Pons (tissue), 1 donor: ENCODE data around the gene HLA-DPA1.
"Not testable (repeated sequence)": the region's sequence is repeated elsewhere in the genome, so short reads cannot be mapped to it uniquely, and the experiment has no call there.

Source experiments
- DNase-seq: peaks from one replicate; pipeline ENCODE4 v3.0.0-alpha.2; 2016; ENCODE audit warnings: low spot score

Gene HLA-DPA1

GRCh38 chr6:33073431-33073871 is at the start of gene HLA-DPA1:
Gene HLA-DPA1, minus strand, starts transcription at chr6:33073649.
- DNase-seq, result peak; percentile 82

- no peak for DNase-seq
Measured at GRCh38 chr6:33123181-33123580, 49.7 kb upstream of the HLA-DPA1 start.

GRCh38 chr6:33120001-33120400 is 46.6 kb upstream of the HLA-DPA1 start:
- no peak for DNase-seq

- DNase-seq, result peak; percentile 64
Measured at GRCh38 chr6:33118525-33119123, 45.2 kb upstream of the HLA-DPA1 start.

DNA sequence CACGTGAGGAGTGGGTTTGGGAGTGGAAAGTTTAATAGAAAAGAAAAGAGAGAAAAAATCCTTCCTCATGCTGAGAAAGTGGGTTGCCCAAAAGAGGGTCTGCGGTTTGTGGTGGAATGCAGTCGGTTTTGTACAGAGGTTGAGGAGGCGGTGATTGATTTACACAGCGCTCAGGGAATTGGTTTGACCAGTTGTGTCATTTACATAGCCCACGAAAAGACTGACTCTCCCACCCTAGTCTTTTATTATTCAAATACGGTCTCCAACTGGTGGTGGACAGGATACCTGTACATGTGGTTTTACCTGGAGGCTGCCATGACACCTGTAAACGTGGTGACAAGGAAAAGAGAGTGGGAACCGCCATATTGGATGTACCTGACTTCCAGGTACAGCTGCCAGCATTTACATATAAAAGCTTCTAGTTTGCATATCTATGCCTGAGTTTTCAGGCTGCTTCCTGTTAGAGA is 44.4 kb upstream of the HLA-DPA1 start:
- no peak for DNase-seq

DNA sequence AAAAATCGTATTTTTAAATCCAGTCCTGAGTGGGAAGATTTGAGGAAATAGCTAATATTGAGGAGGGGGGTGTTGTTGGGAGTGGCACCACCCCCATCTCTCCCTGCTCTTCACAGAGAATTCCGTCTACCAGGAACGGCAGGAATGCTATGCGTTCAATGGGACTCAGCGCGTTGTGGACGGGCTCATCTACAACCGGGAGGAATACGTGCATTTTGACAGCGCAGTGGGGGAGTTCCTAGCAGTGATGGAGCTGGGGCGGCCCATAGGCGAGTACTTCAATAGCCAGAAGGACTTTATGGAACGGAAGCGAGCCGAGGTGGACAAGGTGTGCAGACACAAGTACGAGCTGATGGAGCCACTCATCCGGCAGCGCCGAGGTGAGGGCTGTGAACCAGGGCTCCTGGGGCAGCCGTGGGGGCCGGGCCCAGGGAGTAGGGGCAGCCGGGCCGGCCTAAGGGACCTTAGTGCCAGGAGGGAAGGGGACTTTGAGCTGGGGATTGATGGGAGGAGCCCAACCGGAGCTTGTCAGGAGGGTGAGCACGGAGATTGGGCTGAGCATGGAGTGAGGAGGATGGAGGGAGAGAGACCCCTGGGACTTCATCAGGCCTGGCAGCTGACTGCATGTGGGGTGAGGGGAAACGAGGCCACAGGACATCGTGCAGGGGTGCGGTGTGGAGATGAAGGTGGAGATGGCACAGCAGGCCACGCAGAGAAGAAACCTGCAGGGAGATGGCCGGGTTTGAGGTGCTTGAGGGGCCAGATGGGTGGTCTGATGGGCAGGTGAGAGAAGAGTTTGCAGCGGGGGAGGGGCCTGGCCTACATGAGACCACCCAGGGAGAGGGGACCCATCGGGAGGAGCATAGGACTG is 43.6 kb upstream of the HLA-DPA1 start:
- DNase-seq, result no peak

- DNase-seq, result no peak
Measured at GRCh38 chr6:33116417-33116816, 43.0 kb upstream of the HLA-DPA1 start.

DNA sequence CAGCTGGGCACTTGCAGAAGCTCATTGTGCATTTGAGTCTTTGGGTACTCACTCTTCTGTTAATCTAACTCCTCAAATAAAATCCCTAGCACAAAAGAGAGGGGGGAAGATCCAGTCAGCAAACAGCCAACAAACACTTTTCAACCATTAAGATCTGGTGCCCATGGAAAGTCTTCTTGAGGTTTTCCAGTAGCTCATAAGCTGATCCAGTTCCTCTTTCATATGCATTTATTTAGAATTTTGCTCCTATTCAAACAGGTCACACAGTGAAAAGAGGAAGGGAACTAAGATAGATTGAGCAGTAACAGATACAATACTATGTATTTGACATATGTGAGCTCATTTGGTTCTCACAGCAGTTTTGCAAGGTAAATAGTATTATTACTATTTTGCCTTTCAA is 41.0 kb upstream of the HLA-DPA1 start:
- no peak for DNase-seq

DNA sequence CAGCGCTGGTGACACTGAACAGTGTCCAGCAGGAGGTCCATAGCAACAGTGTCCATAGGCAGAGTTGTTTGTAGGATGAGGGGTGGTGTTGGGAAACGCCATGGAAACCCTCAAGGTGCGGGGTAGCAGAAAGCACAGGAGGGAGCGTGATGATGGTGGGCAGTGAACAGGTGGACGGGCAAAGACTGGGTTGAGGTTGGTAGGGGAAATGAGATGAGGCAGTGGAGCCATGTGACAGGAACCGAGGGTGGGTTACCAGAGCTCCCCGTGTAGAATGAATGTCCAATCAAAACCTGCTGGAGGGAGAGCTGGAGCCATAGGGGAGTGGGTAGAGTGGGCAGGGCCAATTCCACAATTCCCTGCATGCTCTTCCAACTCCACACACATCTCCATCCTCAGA is 40.3 kb upstream of the HLA-DPA1 start:
- DNase-seq, result no peak

- DNase-seq, result peak; percentile 86
Measured at GRCh38 chr6:33112148-33112547, 38.7 kb upstream of the HLA-DPA1 start.

- no peak for DNase-seq
Measured at GRCh38 chr6:33108307-33108706, 34.9 kb upstream of the HLA-DPA1 start.

GRCh38 chr6:33107641-33108040 is 34.2 kb upstream of the HLA-DPA1 start:
- DNase-seq, result no peak

DNA sequence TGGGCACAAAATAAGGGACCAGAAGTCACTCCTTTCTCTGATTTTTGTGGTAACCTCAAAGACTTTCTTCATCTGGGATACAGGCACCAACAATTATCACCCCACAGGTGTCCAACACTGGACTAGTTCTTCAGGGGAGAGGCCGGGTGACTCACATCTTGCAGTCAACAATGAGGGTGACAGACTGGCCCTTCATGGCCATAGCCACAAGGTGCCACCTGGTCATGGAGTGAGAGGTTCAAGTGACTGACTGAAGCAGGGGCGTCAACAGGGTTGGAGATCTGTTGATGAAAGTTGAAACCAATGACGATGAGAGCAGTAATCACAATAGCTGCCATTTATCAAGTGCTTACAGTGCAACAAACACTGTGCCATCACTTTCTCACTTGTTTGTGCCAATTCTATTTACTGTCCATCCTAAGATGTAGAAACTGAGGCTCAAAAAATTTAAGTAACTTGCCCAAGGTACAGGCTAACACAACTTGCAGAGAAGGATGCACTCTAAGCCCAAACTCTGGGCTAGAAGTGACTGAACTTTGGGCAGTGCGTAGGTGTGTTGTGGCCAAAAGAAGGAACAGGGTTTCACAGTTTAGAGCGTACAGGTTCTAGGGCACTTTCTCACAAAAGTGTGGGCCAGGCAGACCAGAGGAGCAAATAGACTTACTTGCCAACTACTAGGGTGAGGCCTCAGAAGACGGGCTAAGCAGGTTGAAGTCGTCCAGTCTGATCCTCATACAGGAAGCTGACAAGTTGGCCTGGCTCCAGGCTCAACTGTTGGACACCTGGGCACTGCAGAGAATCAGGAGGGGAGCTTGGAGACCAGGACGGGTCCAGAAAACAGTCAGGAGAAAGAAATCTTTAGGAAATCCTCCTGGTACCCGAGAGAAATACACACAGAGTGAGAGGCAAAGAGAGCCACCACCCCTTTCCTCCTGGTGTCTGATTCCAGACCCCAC is 32.7 kb upstream of the HLA-DPA1 start:
- DNase-seq, result no peak

- no peak for DNase-seq
Measured at GRCh38 chr6:33105386-33105785, 31.9 kb upstream of the HLA-DPA1 start.

DNA sequence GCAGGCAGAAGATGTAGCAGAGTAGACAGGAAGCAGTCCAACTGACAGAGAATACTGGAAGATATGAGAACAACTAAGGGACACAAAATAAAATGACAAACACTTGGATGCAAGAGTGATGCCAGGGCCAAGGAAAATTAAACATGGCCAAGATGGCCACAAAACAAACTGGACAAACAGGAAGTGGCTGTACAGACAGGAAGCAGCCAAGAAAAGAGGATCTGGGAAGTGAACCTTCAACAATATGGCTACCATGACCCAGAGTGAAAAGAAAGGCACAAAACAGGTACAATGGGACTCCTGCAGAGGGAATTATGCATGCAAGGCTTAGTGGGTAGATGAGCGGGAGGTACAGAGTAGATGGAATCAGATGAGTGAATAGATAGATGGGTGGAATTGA is 31.4 kb upstream of the HLA-DPA1 start:
- no peak for DNase-seq

DNA sequence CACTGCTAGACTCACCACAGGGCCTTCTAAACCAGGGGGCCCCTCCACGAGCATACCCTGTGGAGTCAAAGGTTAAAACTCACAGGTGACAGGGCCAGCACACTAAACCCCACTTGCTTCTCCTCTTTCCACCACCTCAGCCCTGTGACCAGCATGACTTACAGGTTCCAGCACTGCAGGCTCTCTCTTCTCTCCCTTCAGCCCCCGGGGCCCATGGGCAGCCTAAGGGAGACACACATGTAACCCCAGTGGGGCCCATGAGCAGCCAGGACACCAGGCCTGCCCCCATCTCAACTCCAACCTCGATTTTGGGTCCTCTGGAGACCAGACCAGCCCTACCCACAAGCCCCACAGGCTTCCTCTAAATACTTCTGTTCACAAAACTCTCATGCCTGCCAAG is 30.3 kb upstream of the HLA-DPA1 start:
- no peak for DNase-seq

GRCh38 chr6:33101121-33101737 is 27.8 kb upstream of the HLA-DPA1 start:
- not testable (repeated sequence) for DNase-seq

GRCh38 chr6:33095681-33096080 is 22.2 kb upstream of the HLA-DPA1 start:
- DNase-seq, result no peak

DNA sequence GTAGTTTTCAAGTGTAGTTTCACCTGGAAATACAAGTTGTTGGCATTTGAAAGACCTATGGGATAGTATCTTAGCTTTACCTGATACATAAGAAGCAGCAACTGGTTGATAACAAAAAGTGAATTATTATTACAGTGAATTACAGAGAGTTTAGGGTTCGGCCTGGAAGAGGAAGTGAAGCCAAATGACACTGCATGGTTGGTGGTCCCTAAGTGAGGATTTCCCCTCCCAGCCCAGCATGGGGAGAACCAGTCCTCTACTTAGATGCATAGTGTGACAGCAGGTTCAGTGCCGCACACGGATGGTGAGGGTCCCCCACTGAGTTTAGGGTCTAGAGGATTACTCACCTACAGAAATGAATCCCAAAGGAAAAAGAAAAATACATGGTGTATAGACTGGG is 20.4 kb upstream of the HLA-DPA1 start:
- DNase-seq, result no peak

DNA sequence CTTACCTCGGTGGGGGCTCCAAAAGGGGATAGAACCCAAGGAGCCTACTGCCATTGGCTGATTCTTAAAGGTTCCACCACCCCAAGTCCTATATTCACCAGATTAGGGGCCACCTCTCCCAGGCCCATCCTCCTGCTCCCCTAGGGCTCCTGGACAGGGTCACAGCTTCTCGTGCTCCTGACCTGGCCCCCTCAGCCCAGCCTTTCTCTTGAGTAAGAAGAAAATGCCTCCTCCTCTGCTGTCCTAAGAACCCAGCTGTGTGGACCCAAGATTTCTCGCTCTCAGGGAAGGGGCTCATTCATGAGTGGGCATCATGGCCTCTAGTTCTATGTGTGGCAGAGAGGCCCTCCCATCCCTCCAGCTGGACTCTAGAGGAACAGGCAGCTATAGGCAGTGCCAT is 18.9 kb upstream of the HLA-DPA1 start:
- no peak for DNase-seq

- no peak for DNase-seq
Measured at GRCh38 chr6:33091957-33092356, 18.5 kb upstream of the HLA-DPA1 start.
